Fibroblast of skin of scalp (primary cell): ENCODE data around the gene FATE1.

Experiments
- DNase-seq: peaks from one replicate; pipeline ENCODE4 v3.0.0-alpha.2; 2013

The FATE1 gene

DNA sequence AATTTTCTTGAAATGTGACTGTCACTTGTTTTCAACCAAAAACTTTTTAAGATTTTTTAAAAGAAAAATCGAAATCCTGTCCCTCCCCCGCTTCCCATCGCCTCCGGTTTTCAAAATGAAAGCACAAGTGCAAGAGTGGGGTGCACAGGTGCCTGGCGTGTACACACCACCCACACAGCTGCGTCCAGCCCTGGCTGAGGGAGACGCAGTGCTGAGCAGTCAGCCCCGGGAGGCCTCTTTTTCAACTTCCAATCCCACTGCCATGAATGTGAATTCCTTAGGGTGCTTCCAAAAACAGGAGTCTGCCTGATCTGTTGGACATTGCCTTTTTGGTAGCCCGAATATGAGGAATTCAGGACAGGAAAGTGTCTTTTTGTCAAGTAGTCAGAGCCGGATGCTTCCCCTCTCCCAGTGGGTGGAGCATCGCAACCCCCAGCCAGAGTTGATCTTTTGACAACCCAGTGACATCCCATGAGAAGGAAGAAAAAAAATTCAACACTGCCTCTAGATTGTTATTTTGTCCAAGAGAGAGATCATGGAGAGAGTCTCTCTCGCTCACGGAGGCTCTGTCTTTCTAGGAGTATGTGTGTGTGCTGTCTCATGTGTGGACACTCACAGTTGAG is 11.7 kb upstream of the FATE1 start:
- DNase-seq: no peak

DNA sequence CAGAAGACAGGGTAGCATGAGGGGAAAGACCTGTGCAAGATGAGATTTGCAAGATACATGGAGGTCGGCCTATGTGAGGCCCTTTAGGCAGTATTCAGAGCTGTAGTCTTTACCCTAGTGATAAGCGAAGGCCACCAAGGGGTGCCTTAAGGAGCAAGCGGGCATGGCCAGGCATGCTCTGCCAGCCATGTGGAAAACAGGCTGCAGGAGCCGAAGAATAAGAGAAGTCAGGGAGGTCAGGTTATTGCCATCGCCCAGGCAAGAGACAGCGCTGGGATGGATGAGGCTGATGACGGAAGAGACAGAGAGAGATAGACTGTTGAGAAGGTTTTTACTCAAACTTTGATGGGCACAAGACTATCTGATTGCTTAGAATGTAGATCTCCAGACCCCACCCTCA is 7.0 kb upstream of the FATE1 start:
- DNase-seq: no peak

DNA sequence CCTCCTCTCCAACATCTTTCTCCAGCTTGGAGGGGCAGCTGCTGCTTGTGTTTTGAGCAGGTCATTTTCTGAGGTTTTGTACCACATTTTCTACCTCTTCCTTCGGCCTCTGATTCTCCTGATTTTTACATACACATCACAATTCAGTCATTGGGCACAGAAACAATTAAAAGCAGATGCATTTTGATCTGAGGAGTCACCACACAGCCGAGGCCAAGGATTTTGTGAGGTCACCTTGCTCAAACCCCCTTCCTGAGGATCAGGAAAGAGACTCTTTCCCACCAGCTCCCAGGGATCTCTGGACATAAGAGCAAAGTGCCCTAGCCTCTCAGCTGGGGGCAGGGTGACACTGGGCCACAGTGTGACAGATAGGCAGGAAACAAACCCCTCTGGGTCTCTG is 5.4 kb upstream of the FATE1 start:
- no peak for DNase-seq

DNA sequence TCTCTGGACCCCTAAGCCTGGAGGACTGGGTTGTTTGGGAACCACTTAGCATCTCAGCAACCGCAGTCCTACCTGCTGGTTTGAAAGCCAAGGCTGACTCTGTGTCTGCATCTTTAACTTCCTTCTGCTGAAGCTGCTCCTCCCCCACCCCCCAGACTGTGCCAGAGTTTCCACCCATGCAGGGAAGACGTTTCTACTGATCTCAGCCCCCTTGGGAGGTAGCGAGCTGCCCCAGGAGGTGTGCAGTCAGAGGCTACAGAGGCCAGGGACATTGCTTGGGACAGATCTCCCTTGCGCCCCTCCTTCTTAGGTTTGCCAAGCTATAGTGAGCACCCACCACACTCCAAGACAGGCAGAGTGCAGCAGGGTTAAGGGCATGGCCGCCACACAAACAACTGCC is 4.7 kb upstream of the FATE1 start:
- DNase-seq: no peak

- DNase-seq: no peak
Measured at GRCh38 chrX:151711787-151712186, 4.0 kb upstream of the FATE1 start.

DNA sequence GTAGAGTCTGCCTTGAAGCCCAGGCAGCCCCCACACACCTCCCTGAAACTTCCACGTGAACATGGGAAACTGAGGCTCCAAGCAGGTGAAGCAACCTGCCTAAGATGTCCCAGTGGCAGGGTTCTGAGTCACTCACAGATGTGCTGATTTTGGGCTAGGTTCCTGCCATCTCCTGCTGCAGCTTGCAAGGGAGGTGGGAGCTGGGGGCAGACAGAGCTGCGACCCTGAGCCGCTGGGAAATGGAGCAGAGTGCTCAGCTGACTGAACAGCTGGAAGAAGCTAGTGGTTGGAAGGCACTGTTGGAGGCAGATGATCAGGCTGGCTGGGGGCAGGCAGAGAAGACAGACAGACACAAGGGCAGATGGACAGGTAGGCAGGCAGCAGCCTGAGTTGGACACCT is 3.6 kb upstream of the FATE1 start:
- no peak for DNase-seq

DNA sequence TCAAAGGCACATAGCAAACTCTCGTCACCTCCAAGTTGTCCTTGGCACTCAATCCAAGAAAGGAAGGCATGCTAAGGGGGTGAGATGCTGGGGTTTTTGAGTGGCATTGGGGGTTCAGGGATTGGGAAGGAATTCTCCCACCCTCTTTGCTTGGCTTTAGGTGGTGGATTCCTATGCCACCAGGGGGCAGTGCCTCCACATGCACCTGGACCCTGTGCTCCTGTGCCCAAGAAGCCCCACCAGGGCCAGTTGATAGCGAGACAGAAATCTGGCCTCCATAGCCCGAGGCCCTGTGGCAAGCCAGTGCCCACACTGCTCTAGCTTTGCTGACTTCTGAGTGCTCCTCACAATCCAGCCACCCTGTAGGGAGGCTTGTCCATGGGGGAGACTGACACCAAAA is 2.0 kb upstream of the FATE1 start:
- DNase-seq: no peak

GRCh38 chrX:151714362-151714761 is 1.5 kb upstream of the FATE1 start:
- DNase-seq: no peak

DNA sequence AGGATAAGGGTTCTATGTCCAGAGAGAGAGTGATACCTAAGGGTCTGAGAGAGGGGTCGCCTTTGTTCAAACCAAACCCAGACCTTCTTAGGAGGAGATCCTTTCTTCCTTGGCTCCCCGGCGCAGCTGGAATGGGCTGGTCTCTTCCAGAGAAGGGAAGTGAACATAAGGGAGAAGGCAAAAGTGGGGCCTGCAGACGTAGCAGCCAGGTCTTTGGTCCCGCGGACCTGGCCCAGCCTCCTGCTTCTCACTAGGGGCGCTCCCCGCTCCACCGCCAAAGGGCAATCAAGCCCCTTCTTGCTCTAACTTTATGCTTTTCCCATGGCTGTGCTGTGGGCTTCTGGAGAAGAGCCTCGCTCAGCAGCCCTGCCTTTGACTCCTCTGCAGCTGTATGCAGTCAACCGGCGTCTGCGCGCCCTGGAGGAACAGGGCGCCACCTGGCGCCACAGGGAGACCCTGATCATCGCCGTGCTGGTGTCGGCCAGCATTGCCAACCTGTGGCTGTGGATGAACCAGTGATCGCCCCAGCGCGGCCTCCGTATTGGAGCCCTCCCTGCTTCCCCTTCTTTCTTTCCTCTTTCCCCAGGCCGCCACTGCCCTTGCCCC is 6.5 kb downstream of the FATE1 start:
- peak; percentile 35 for DNase-seq

DNA sequence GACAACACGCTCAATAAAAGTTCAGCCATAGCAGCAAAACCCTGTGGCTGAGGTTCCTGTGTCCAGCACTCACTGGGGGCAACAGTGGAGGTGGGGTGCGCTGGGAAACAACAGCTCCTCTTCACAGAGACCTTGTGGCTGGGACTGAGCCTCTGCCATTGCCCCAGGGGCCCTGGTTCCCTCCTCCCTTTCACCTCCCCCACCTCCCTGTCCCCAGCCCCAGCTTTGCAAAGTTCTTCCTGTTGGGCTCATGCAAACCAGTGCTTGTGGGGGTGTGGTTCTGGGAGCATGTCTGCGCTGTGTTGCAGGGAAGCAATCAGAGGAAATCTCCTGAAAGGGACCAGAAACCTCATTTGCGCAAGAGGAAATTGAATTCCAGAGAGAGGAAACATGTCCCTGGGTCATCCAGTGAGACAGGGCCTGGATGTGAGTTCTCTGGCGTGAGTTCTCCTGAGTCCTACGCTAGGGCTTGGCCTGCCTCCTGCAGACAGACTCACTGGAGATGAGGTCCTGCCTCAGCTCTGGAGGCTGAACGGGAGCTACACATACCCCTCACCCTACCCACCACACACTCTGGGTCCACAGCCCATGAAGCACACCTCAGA is 7.4 kb downstream of the FATE1 start:
- DNase-seq: no peak

- no peak for DNase-seq
Measured at GRCh38 chrX:151724563-151725337, 8.9 kb downstream of the FATE1 start.

DNA sequence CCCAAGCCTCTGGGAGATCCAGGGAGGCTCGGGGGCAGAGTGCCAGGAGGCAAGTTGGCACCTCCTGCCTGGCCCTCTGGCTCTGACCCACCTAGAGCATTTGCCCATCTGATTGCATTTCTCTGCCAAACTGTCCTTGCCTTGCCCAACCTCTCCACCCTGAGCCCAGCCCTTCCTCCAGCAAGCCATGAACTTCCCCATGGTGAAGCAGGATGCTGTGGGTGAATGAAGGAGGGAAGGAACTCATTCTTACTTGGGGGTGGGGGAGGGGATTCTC is 9.4 kb downstream of the FATE1 start:
- DNase-seq: no peak

- DNase-seq: no peak
Measured at GRCh38 chrX:151726751-151727150, 10.9 kb downstream of the FATE1 start.

DNA sequence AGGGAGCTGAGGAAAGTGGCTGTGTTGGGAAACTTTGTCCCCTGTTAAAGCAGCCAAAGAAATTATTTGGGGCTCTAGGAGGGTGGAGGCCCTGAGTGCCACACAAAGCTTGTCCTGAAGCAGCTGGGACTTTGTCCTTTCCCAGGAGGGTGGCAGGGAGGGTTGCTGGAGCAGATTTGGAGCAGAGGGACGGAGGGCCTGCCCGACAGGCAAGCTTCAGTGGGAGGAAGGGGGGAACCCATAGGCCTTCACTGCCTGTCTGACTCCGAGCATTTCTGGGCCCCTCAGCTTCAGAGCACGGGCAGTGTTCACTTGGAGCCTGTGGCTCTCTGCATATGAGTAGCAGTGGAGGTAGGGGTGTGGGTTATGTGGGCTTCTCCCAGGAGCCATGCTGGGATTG is 11.5 kb downstream of the FATE1 start:
- no peak for DNase-seq

- DNase-seq: no peak
Measured at GRCh38 chrX:151729056-151729725, 13.4 kb downstream of the FATE1 start.

DNA sequence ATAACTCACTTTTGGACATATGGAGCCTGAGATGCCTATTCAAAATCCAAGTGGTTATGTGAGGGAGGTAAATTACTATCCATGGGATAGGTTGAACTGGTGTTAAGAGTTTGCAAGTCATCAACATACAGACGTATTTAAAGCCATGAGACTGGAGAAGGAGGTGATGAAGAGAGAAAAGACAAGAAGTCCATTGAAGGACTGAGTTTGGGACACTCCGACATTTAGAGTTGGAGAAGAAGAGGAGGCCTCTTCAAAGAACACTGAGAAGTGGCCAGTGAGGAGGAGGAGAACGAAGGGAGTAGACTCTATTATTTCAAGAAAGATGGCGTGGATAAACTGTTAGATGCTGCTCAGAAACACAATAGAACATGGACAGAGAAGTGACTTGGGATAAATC is 18.6 kb downstream of the FATE1 start, which contains the start of gene CNGA2:
Gene CNGA2 (plus strand): TSS at position 301 of the 400 bp plus-strand sequence. CDS start 3,738 bp downstream, outside the sequence.
- no peak for DNase-seq

DNA sequence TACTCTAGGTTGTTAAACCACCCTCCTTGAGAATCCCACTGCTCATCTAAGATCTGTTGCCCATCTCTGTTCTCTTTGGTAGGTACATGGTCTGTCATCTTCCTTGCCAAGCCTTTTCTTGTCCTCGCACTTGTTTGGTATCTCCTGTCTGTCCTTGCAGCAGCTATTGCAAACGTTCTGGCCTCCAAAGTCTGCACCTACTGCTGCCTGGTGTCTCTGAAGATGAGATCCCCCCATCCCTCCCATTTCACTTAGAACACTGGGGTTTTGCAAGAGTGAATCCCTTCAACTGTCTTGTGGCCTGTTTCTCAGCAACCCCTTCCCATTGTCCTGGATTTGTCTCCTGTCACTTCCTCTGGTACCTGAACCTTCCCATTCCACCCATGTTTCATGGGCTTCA is 19.4 kb downstream of the FATE1 start:
- DNase-seq: no peak

GRCh38 chrX:151736685-151737084 is 20.9 kb downstream of the FATE1 start:
- no peak for DNase-seq

DNA sequence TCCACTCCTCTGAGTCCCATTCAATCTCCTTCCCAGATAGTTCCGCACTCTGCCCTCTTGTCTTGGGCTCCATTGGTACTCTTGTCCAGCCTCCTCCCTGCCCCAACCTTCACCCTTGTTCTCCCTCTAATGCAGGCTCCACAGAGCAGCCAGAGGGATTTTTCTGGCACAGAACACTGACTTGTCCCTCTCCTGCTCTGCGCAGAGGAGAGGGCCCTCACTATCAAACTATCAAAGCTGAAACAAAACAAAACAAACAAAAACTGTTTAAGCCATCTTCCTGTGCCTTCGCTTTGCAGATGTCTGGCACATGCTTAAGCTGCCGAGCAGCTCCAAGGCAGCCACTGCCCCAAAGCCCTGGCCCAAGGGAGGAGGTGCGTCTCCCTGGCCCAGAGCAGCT is 21.7 kb downstream of the FATE1 start:
- DNase-seq: no peak

DNA sequence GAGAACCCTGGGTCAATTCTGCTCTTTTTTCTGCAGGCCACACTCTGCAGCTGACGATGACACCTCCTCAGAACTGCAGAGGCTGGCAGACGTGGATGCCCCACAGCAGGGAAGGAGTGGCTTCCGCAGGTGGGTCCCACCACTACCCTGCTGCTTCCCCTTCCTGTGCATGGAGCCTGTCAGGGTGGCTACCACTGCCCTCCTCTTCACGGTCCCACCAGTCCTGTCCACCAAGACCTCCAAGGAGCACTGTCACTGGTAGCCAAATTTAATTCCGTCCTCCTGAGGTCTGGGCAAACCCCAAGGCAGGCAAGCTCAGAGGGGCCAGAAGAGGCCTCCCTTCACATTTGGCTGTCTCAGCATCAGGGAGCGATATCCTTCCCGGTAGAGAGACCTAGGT is 22.9 kb downstream of the FATE1 start:
- DNase-seq: no peak

DNA sequence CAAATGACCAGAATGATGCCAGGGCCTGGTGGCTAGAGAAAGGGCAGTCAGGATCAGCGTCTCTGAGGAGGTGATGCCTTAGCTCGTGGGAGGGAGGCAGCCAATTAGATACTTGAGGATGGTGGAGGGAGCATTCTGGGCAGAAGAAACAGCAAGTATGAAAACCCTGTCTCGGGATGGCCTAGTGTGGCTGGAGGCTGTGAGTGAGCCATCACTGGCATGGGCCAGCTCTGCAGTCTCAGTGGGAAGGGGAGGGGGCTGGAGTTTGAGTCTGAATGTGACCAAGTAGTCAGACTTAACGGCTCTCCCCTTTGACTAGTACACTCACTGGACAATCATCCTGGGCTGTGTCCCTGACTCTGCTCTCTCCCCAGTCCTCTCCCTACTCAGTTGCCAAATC is 25.8 kb downstream of the FATE1 start:
- no peak for DNase-seq

DNA sequence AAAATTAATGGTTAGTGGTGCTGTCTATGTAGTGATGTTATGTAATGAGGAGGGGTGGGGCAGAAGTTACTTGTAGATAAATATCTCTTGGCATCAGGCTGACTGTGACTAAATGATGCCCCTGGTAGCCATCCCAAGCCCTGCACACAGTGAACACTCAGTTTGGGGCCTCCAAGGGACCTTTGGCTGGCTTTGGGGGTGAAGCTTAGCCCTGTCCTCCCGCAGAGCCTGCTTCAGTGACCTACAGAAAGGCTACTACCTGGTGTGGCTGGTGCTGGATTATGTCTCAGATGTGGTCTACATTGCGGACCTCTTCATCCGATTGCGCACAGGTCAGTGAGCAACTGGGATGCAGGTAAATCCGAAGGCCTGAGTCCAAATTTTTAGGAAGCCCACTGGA is 26.5 kb downstream of the FATE1 start:
- DNase-seq: no peak
